ENCODE data around the gene TNFRSF14.
"Not testable (repeated sequence)": the region's sequence is repeated elsewhere in the genome, so short reads cannot be mapped to it uniquely, and the experiment has no call there.

Gene TNFRSF14

DNA sequence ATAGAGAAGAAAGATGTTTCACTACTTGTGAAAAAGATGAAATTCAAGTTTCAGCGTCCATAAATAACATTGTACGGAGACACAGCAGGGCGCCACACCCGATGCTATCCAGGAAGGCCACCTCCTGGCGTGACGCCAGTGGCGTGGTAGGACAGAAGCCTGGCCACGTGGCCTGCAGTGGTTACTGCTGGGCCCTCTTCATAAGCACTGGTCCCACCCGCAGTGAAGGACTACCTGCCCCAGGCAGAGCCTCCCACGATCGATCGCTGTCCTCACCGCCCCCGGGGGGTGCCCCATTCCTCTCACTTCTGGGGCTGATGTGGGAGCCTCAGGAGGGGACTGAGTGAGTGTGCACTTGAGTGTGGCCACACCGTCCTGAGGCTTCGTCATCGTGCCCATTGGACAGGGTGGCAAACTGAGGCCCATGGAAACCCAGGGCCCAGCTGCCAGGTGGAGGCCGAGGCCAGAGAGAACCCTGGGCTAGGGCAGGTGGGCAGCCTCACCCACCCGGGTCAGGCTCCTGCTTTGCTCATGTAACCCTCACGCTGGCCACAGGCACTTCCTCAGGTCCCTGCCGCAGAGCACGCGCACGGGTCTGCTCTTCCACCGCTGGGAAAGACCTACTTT is 14.4 kb upstream of the TNFRSF14 start:
- DNase-seq (ENCODE audit: insufficient read length): no peak
- FAIRE-seq: no peak
- TF ChIP-seq POLR2A (IDR thresholded peaks at IDR 0.05; ENCODE audit: low read depth, low read length): no peak

GRCh38 chr1:2542246-2542915 is 13.8 kb upstream of the TNFRSF14 start:
- TF ChIP-seq POLR2A (IDR thresholded peaks at IDR 0.05; ENCODE audit: low read depth, low read length): no peak
- FAIRE-seq (no peak), DNase-seq (ENCODE audit: insufficient read length) (no peak)

GRCh38 chr1:2543543-2544092 is 12.6 kb upstream of the TNFRSF14 start:
- DNase-seq (ENCODE audit: insufficient read length): no peak
- FAIRE-seq: no peak
- no peak for TF ChIP-seq POLR2AphosphoS5 (IDR thresholded peaks at IDR 0.05; ENCODE audit: low read depth, low read length)
- TF ChIP-seq TAF1 (IDR thresholded peaks at IDR 0.05; ENCODE audit: borderline replicate concordance, low read depth, low read length): no peak
- TF ChIP-seq POLR2A (IDR thresholded peaks at IDR 0.05; ENCODE audit: low read depth, low read length): no peak

- DNase-seq (ENCODE audit: insufficient read length) (no peak), FAIRE-seq (no peak)
- TF ChIP-seq POLR2AphosphoS5 (IDR thresholded peaks at IDR 0.05; ENCODE audit: low read depth, low read length) (no peak), POLR2A (IDR thresholded peaks at IDR 0.05; ENCODE audit: low read depth, low read length) (no peak), TAF1 (IDR thresholded peaks at IDR 0.05; ENCODE audit: borderline replicate concordance, low read depth, low read length) (no peak)
These were observed 11.9 kb upstream of the TNFRSF14 start for GRCh38 chr1:2544093-2544874.

GRCh38 chr1:2544875-2545640 is 11.1 kb upstream of the TNFRSF14 start:
- DNase-seq (ENCODE audit: insufficient read length) (no peak), FAIRE-seq (no peak)
- TF ChIP-seq TAF1 (IDR thresholded peaks at IDR 0.05; ENCODE audit: borderline replicate concordance, low read depth, low read length) (no peak), POLR2AphosphoS5 (IDR thresholded peaks at IDR 0.05; ENCODE audit: low read depth, low read length) (no peak), POLR2A (IDR thresholded peaks at IDR 0.05; ENCODE audit: low read depth, low read length) (no peak)

DNA sequence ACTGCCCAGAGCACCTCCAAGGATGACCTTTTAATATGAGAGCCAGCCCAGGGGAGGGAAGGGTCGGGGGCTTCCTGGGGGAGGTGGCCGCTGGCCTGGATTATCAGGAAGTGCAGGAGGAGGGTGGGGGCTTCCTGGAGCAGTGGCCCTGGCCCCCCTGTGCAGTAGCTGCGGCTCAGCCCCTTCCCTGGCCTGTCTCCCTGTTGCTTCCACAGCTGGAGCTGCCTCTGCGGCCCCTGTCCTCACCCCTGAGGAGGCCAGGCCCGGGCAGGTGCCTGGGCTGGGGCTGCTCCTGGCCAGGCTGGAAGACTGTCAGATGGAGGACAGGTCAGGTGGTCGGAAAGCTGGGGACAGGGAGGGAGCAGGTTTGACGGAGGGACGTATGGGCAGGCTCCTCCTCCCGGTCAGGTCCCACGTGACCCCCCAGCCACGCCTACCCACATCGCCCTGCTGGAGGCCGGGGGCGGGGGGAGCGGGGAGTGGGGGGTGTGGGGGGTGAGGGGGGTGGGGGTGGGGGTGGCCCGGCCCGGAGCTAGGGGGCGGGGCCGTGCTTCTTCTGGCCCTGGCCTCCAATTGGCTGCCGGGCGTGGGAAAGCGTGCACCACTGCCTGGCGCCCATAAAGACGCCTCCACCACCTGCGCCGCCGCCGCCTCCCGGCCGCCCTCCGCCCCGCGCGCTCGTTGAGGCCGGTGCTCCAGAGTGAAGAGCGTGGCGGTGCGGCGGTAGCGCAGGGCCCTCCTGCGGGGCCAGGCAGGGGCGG is 10.2 kb upstream of the TNFRSF14 start:
- FAIRE-seq (peak; percentile 87), DNase-seq (ENCODE audit: insufficient read length) (peak; percentile 98)
- TF ChIP-seq TAF1 (IDR thresholded peaks at IDR 0.05; ENCODE audit: borderline replicate concordance, low read depth, low read length): peak; percentile 50; the same call in 1 of the 2 replicates
- peak; percentile 86 for TF ChIP-seq POLR2AphosphoS5 (IDR thresholded peaks at IDR 0.05; ENCODE audit: low read depth, low read length)
- TF ChIP-seq POLR2A (IDR thresholded peaks at IDR 0.05; ENCODE audit: low read depth, low read length): peak; percentile 93

DNA sequence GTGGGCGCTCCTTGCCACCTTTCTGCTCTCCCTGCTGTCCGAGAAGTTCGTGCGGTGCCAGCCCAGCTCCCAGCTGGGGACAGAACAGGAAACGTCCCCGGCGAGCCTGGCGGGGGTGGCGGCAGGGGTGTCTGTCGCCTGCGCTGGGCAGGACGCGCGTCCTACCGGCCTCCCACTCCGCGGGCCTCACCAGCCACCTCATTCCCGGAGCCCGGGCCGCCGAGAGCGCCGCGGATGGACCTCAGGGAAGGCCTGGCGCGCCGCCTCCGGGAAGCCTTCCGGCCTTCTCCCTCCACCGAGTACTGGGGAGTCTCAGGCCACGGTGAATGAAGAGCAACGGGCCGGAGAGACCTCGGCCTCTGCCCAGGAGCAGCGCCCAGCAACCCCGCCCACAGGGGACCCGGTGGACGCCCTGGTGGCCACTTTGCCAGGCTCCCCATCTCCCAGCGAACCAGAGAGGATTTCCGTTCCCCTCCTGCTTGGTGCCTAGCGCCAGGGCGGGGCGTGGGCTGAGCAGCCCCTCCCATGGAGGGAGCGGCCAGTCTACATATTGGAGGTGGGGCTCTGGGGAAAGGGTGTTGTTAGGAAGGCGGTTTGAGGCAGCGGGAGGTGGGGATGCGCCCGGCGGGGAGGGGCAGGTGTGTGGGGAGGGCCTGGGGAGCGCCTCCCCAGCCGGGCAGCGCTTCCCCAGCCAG is 9.5 kb upstream of the TNFRSF14 start:
- FAIRE-seq: peak; percentile 95
- TF ChIP-seq POLR2A (IDR thresholded peaks at IDR 0.05; ENCODE audit: low read depth, low read length) (no peak), POLR2AphosphoS5 (IDR thresholded peaks at IDR 0.05; ENCODE audit: low read depth, low read length) (no peak; the same call in 1 of the 2 replicates), TAF1 (IDR thresholded peaks at IDR 0.05; ENCODE audit: borderline replicate concordance, low read depth, low read length) (no peak)

DNA sequence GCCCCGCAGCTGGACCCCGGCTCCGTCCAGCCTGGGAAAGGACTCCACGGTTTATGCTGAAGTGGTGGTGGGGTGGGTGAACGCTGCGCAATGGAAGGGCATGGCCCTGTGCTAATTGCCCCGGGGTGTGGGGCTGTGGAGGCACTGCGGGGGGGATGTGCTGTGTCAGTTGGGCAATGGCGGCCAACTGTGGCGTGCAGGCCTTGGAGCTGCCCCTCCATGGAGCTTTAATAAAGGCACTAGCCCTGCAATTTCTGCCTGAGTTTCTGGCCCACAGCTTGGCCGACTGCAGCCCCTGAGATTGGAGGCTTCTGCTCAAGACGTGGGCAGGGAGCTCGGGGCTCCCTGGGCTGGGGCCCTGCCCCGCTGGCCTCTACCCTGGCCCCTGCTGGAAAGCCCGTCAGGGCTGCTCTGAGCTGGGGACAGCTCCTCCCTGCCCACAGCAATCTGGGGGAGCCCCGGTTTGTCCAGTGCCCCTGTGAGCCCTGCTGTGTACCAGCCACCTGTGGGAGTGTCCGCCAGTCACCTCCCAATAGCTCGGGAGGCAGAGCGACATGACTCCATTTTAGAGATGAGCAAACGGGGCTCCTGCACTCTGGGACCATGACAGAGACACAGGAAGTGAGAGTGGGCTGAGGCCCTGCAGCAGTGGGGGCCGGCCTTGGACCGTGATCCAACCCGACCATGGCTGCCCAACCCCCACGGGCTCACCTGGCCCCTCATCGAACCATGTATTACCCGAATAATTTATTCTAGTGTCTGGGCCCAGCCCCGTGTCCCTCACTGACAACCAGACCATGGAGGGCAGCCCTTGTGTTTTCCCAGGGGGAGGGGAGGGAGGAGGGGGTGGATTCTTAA is 8.7 kb upstream of the TNFRSF14 start:
- DNase-seq (ENCODE audit: insufficient read length) (peak; percentile 66), FAIRE-seq (peak; percentile 91)
- TF ChIP-seq POLR2A (IDR thresholded peaks at IDR 0.05; ENCODE audit: low read depth, low read length) (peak; percentile 31; the same call in 1 of the 2 replicates), POLR2AphosphoS5 (IDR thresholded peaks at IDR 0.05; ENCODE audit: low read depth, low read length) (no peak; the same call in 1 of the 2 replicates), TAF1 (IDR thresholded peaks at IDR 0.05; ENCODE audit: borderline replicate concordance, low read depth, low read length) (0 out of 2 replicates have a peak, but pooled peaks have one; percentile 46)

More for the DNA sequence above, 9.5 kb upstream of the TNFRSF14 start:
- DNase-seq (ENCODE audit: insufficient read length): peak; percentile 90

- DNase-seq (ENCODE audit: insufficient read length): peak; percentile 79
- TF ChIP-seq POLR2AphosphoS5 (IDR thresholded peaks at IDR 0.05; ENCODE audit: low read depth, low read length) (no peak), TAF1 (IDR thresholded peaks at IDR 0.05; ENCODE audit: borderline replicate concordance, low read depth, low read length) (0 out of 2 replicates have a peak, but pooled peaks have one; percentile 51)
- no peak for FAIRE-seq
These were observed 8.0 kb upstream of the TNFRSF14 start for GRCh38 chr1:2548068-2548589.

DNA sequence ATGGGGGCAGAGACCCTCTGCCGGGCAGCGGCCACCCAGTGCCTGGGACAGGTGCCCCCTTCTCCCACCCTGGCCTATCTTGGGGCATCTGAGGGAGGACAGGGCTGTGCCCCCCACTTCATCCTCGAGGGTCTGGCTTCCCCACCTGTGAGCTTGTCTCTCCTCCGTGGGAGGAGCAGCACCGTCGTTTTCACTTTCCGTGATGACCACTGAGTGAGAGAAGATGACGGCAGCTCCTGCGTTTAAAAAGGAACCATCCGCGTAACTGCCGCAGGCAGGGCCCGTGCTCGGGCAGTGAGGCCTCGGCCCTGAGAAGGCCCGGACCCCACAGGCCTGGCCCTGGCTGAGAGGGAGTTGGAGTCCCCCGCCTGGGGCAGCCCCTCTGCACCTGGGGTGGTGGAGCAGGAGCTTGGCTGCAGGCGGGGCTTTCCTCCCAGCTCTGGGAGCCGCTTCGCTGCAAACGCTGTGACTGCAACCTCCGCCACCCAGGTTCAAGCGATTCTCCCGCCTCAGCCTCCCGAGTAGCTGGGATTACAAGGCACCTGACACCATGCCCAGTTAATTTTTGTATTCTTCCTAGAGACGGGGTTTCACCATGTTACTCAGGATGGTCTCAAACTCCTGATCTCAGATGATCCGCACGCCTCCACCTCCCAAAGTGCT is 6.7 kb upstream of the TNFRSF14 start:
- DNase-seq (ENCODE audit: insufficient read length): not testable (repeated sequence)
- peak; percentile 98 for FAIRE-seq

GRCh38 chr1:2550309-2550861 is 5.8 kb upstream of the TNFRSF14 start:
- not testable (repeated sequence) for DNase-seq (ENCODE audit: insufficient read length)
- peak; percentile 97 for FAIRE-seq

- not testable (repeated sequence) for DNase-seq (ENCODE audit: insufficient read length); FAIRE-seq
These were observed 4.6 kb upstream of the TNFRSF14 start for GRCh38 chr1:2551544-2551943.
